ENCODE data around the gene NOTUM.
"Not testable (repeated sequence)": the region's sequence is repeated elsewhere in the genome, so short reads cannot be mapped to it uniquely, and the experiment has no call there.

NOTUM gene

GRCh38 chr17:81955756-81956544, 5.0 kb downstream of the NOTUM start:
- TF ChIP-seq CTBP1 (IDR thresholded peaks at IDR 0.05; ENCODE audit: borderline replicate concordance) (no peak), ARNT (IDR thresholded peaks at IDR 0.05) (no peak), L3MBTL2 (conservative IDR thresholded peaks at IDR 0.05) (no peak), TARDBP (IDR thresholded peaks at IDR 0.05) (no peak), ZNF384 (IDR thresholded peaks at IDR 0.05) (no peak), SP1 (IDR thresholded peaks at IDR 0.05) (no peak), BHLHE40 (IDR thresholded peaks at IDR 0.05; ENCODE audit: borderline replicate concordance) (no peak), SUZ12 (IDR thresholded peaks at IDR 0.05) (no peak), FOXA1 (IDR thresholded peaks at IDR 0.05) (no peak), FOXK2 (IDR thresholded peaks at IDR 0.05) (no peak), LEF1 (IDR thresholded peaks at IDR 0.05; ENCODE audit: borderline replicate concordance) (no peak), ELF4 (IDR thresholded peaks at IDR 0.05) (no peak), NFRKB (IDR thresholded peaks at IDR 0.05) (no peak), FOXM1 (IDR thresholded peaks at IDR 0.05; ENCODE audit: borderline replicate concordance) (no peak)
- TF ChIP-seq, protein P1, sequence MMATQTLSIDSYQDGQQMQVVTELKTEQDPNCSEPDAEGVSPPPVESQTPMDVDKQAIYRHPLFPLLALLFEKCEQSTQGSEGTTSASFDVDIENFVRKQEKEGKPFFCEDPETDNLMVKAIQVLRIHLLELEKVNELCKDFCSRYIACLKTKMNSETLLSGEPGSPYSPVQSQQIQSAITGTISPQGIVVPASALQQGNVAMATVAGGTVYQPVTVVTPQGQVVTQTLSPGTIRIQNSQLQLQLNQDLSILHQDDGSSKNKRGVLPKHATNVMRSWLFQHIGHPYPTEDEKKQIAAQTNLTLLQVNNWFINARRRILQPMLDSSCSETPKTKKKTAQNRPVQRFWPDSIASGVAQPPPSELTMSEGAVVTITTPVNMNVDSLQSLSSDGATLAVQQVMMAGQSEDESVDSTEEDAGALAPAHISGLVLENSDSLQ (IDR thresholded peaks at IDR 0.05) = no peak
- no peak for DNase-seq (ENCODE audit: extremely low spot score)
- CTCF ChIA-PET = no interaction called here
- POLR2A ChIA-PET = interaction anchor here (1.1 kb wide), 1 partner anchor 17 kb away, joined by 4 read pairs; no protein-coding TSS in a partner anchor

DNA sequence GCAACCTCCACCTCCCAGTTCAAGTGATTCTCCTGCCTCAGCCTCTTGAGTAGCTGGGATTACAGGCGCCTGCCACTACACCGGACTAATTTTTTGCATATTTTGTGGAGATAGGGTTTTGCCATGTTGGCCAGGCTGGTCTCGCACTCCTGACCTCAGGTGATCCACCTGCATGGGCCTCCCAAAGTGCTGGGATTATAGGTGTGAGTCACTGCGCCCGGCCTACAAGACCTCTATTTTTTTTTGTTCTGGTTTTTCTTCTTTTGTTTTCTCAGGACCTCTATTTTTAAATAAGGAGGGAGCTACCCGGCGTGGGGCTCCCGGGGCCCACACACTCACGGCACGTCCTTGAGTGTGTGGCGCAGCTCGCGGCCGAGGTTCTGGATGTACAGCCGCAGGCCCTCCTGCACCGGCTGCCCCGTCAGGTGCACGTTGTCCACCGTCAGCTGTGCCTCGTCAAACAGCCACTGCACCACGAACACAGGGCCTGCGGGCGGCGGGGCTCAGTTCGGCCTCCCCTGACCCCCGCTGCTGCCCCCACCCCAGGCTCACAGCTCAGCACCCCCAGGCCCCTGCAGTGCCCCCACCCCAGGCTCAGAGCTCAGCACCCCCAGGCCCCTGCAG, 5.8 kb downstream of the NOTUM start:
- ChIA-PET POLR2A (interaction anchor here (1.1 kb wide), 1 partner anchor 17 kb away, joined by 4 read pairs; no protein-coding TSS in a partner anchor), CTCF (interaction anchor here (1.3 kb wide), 1 partner anchor 76 kb away, joined by 3 read pairs; no protein-coding TSS in a partner anchor)
- TF ChIP-seq SUZ12 (IDR thresholded peaks at IDR 0.05) = no peak
- TF ChIP-seq HDGF (IDR thresholded peaks at IDR 0.05; ENCODE audit: borderline replicate concordance) = no peak
- TF ChIP-seq SP1 (IDR thresholded peaks at IDR 0.05) = no peak
- no peak for TF ChIP-seq ZNF384 (IDR thresholded peaks at IDR 0.05)
- TF ChIP-seq CTBP1 (IDR thresholded peaks at IDR 0.05; ENCODE audit: borderline replicate concordance) = no peak
- no peak for DNase-seq (ENCODE audit: extremely low spot score)

GRCh38 chr17:81954131-81955057, 6.6 kb downstream of the NOTUM start:
- TF ChIP-seq ZNF384 (IDR thresholded peaks at IDR 0.05) = no peak
- TF ChIP-seq LEF1 (IDR thresholded peaks at IDR 0.05; ENCODE audit: borderline replicate concordance) = no peak
- no peak for TF ChIP-seq ARNT (IDR thresholded peaks at IDR 0.05)
- TF ChIP-seq HDGF (IDR thresholded peaks at IDR 0.05; ENCODE audit: borderline replicate concordance) = no peak
- no peak for TF ChIP-seq SUZ12 (IDR thresholded peaks at IDR 0.05)
- TF ChIP-seq L3MBTL2 (conservative IDR thresholded peaks at IDR 0.05) = no peak
- no peak for TF ChIP-seq NFRKB (IDR thresholded peaks at IDR 0.05)
- no peak for TF ChIP-seq FOXK2 (IDR thresholded peaks at IDR 0.05)
- ChIA-PET POLR2A (interaction anchor here (0.7 to 2.2 kb wide), 3 partner anchors 16 to 85 kb away, joined by 3 to 5 read pairs (median 4); no protein-coding TSS in a partner anchor), CTCF (interaction anchor here (1.3 kb wide), 1 partner anchor 76 kb away, joined by 3 read pairs; no protein-coding TSS in a partner anchor)
- DNase-seq (ENCODE audit: extremely low spot score) = no peak

GRCh38 chr17:81953443-81953842, 7.5 kb downstream of the NOTUM start:
- ChIA-PET CTCF (interaction anchor here (1.1 kb wide), 1 partner anchor 10 kb away, joined by 4 read pairs; no protein-coding TSS in a partner anchor), POLR2A (interaction anchor here (1.9 to 2.2 kb wide), 2 partner anchors 15 to 83 kb away, joined by 4 to 5 read pairs; no protein-coding TSS in a partner anchor)
- DNase-seq (ENCODE audit: extremely low spot score) = not testable (repeated sequence)

DNA sequence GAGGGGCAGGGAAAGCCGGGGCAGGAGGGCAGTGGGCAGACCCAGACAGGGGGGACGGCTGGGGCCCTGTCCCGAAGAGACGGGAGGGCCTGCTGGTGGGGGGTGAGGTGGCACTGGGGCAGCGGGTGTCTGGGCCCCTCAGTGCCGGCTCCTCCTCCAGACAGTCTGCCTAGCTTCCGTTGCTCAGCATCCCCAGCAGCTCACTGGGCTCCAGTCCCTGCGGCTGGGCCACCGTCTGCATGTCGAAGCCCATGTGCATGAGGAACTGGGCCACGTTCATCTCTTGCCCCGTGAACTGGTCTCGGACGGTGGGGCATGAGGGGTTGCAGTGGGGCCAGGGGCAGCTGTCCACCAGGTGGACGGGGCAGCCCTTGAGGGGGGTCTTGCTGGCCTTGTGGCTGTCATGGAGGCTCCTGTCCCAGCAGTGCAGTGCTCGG, 8.2 kb downstream of the NOTUM start:
- ChIA-PET CTCF (interaction anchor here (1.1 kb wide), 1 partner anchor 10 kb away, joined by 4 read pairs; no protein-coding TSS in a partner anchor), POLR2A (interaction anchor here (1.9 to 2.2 kb wide), 2 partner anchors 15 to 82 kb away, joined by 4 to 5 read pairs; no protein-coding TSS in a partner anchor)
- no peak for TF ChIP-seq L3MBTL2 (conservative IDR thresholded peaks at IDR 0.05)
- TF ChIP-seq FOXA1 (IDR thresholded peaks at IDR 0.05) = no peak
- TF ChIP-seq NFRKB (IDR thresholded peaks at IDR 0.05) = no peak
- no peak for TF ChIP-seq FOXK2 (IDR thresholded peaks at IDR 0.05)
- no peak for TF ChIP-seq SP1 (IDR thresholded peaks at IDR 0.05)
- TF ChIP-seq CTBP1 (IDR thresholded peaks at IDR 0.05; ENCODE audit: borderline replicate concordance) = no peak
- no peak for TF ChIP-seq FOXM1 (IDR thresholded peaks at IDR 0.05; ENCODE audit: borderline replicate concordance)
- no peak for TF ChIP-seq LEF1 (IDR thresholded peaks at IDR 0.05; ENCODE audit: borderline replicate concordance)
- DNase-seq (ENCODE audit: extremely low spot score) = no peak

DNA sequence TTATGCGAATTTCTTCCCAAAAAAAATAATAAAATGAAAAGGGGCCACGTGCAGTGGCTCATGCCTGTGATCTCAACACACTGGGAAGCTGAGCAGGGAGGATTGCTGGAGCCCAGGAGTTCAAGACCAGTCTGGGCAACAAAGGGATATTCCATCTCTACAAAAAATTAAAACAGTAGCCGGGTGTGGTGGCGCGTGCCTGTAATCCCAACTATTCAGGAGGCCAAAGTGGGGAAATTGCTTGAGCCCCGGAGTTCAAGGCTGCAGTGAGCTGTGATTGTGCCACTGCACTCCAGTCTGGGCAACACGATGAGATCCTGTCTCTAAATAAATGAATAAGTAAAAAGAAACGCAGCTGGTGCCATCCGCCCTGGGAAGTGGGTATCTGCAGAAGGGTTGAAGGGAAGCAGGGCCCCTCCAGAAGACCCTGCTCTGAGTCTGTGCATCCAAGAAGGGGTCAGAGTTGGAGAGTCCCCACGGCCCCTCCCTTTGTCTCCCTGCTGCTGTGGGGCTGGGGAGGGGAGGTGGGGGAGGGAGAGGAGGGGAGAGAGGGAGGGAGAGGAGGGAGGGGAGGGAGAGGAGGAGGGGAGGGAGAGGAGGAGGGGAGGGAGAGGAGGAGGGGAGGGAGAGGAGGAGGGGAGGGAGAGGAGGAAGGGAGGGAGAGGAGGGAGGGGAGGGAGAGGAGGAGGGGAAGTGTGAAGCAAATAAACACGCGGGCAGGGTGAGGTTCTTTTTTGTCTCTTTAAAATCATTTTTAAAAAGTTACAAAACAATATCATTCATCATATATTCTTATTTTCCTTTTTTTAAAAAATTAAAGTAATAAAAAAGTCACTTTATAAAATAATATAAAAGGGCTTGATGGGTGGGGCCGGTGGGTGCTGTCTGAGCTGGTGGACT, 9.0 kb downstream of the NOTUM start:
- ChIA-PET POLR2A (interaction anchor here (2.2 kb wide), 1 partner anchor 14 kb away, joined by 5 read pairs; no protein-coding TSS in a partner anchor), CTCF (interaction anchor here (1.1 kb wide), 1 partner anchor 9 kb away, joined by 4 read pairs; no protein-coding TSS in a partner anchor)
- TF ChIP-seq ELF4 (IDR thresholded peaks at IDR 0.05) (no peak), SP1 (IDR thresholded peaks at IDR 0.05) (no peak), HDGF (IDR thresholded peaks at IDR 0.05; ENCODE audit: borderline replicate concordance) (no peak), BHLHE40 (IDR thresholded peaks at IDR 0.05; ENCODE audit: borderline replicate concordance) (no peak), CTBP1 (IDR thresholded peaks at IDR 0.05; ENCODE audit: borderline replicate concordance) (no peak), ARNT (IDR thresholded peaks at IDR 0.05) (no peak), ZNF384 (IDR thresholded peaks at IDR 0.05) (no peak), NFRKB (IDR thresholded peaks at IDR 0.05) (no peak), L3MBTL2 (conservative IDR thresholded peaks at IDR 0.05) (no peak), FOXK2 (IDR thresholded peaks at IDR 0.05) (no peak), TARDBP (IDR thresholded peaks at IDR 0.05) (no peak), FOXA1 (IDR thresholded peaks at IDR 0.05) (no peak), LEF1 (IDR thresholded peaks at IDR 0.05; ENCODE audit: borderline replicate concordance) (no peak), SUZ12 (IDR thresholded peaks at IDR 0.05) (no peak), FOXM1 (IDR thresholded peaks at IDR 0.05; ENCODE audit: borderline replicate concordance) (no peak)
- TF ChIP-seq, protein P1 (IDR thresholded peaks at IDR 0.05) = no peak
- DNase-seq (ENCODE audit: extremely low spot score) = no peak
